ENCODE data around the gene VWA8.

The VWA8 gene

DNA sequence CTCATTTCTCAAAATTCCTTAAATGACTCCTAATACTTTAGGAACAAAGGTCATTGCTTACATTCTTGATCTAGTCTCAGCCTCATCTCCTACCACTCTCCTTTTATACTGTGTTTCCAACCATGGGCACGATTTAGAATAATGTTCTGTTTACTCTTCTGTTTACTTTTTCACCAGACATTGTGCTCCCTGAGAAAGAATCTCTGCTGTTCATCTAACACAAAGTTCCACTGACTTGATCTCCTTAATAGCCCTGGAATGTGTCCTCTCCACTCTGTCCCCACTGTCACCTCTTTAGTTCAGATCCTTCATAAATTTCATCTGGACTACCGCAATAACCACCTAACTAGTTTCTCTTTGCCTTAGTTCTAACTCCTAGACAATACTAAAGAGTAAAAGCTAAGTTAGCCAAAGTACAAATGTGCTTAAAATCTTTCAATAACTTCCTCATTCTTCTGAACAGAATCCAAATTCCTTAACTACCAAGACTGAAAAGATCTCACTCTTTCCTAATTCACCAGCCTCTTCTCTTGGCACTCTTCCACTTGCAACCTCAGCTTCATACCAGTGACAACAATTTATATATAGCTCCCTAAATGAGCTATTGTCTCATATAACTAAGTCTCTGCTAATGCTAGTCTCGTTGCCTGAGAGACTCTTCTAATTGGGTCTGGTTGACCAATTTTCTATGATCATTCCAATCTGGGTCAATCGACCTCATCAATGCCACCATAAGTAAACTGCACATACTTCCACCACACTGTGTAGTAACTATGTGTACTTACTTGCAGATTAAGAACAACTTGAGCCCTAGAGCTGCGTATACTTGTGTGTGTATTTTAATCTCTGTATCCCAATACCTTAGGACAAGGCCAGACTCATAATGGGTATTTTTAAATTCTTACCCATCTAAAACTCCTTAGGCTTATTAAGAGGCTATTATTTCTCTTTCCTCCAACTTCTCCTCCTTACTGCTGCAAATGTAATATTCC, 179.9 kb downstream of the VWA8 start:
- no peak for DNase-seq (ENCODE audit: low read depth)
- TF ChIP-seq, protein P1, sequence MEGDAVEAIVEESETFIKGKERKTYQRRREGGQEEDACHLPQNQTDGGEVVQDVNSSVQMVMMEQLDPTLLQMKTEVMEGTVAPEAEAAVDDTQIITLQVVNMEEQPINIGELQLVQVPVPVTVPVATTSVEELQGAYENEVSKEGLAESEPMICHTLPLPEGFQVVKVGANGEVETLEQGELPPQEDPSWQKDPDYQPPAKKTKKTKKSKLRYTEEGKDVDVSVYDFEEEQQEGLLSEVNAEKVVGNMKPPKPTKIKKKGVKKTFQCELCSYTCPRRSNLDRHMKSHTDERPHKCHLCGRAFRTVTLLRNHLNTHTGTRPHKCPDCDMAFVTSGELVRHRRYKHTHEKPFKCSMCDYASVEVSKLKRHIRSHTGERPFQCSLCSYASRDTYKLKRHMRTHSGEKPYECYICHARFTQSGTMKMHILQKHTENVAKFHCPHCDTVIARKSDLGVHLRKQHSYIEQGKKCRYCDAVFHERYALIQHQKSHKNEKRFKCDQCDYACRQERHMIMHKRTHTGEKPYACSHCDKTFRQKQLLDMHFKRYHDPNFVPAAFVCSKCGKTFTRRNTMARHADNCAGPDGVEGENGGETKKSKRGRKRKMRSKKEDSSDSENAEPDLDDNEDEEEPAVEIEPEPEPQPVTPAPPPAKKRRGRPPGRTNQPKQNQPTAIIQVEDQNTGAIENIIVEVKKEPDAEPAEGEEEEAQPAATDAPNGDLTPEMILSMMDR (IDR thresholded peaks at IDR 0.05; ENCODE audit: control insufficient read depth, extremely low read depth, insufficient read depth) = no peak

DNA sequence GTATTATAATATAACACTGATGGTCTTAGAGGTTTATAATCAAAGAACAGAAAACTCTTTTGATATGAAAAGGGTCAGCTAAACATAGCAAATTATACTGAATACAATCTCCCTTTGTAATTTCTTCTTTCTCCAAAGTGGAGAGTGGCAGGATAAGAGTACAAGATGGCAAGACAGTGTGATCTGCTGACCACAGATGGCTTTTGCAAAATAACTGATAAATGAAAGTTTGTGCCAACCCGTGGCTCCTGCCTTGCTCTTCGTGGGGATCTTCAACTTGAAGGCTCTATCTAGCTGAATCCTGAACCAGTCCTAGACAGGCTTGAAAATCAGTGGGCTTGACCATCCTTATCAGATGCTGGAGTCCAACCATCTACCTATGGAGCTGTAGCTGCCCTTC, 185.7 kb downstream of the VWA8 start:
- no peak for DNase-seq (ENCODE audit: low read depth)

More for the DNA sequence above, 179.9 kb downstream of the VWA8 start:
- no peak overlapping the region for H3K4me3 ChIP-seq (ENCODE audit: low read depth, low read length)

DNA sequence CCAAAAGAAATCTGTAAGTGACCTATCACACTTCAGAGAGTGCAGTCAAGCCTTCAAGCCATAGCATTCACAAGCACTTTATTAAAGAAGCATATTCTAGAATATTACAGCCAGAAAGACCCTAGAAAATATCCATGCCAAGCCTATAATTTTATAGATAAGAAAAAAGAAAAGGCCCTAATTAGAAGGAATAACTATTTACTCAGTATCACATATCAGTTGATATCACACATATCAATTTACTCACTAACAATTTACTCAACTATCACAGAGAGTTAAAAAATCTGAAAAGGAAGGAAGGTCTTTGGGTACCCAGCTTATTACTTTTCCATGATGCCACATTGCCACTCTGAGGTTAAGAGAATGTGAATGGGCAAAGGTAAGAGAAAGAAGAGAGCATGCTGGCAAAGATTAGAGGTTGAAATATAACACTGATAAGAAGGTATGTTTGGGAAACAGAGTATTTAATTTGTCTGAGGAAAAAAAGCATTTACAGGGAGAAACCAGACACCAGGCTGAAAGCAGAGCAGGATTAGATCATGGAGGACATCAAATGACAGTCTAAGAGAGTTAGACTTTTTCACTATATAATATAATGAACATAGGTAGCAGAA, 186.2 kb downstream of the VWA8 start:
- no peak for DNase-seq (ENCODE audit: low read depth)
- TF ChIP-seq, protein P1 (IDR thresholded peaks at IDR 0.05; ENCODE audit: control insufficient read depth, extremely low read depth, insufficient read depth) = no peak
- H3K4me3 ChIP-seq (ENCODE audit: low read depth, low read length) = no peak overlapping the region

More for the DNA sequence above, 185.7 kb downstream of the VWA8 start:
- no peak overlapping the region for H3K4me3 ChIP-seq (ENCODE audit: low read depth, low read length)
- TF ChIP-seq, protein P1 (IDR thresholded peaks at IDR 0.05; ENCODE audit: control insufficient read depth, extremely low read depth, insufficient read depth) = no peak

DNA sequence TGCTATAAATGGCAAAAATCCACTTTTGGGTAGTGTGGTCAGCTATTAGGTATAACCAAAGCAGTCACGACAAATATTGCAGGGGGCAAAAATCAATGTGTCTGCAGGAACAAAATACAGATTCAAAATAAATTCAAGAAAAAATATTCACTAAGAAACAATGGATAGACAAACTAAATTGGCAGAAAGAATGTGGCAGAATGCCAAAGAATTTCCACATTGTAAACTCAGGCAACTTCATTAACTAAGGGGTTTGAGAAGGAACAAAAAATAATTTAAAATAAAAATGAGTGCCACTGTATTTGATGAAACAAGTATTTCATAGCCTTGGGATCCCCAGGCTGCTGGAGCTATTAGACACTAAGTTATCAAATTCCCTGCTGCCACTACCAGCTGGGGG, 193.1 kb downstream of the VWA8 start:
- H3K4me3 ChIP-seq (ENCODE audit: low read depth, low read length) = no peak overlapping the region
- TF ChIP-seq, protein P1 (IDR thresholded peaks at IDR 0.05; ENCODE audit: control insufficient read depth, extremely low read depth, insufficient read depth) = no peak
- DNase-seq (ENCODE audit: low read depth) = no peak

DNA sequence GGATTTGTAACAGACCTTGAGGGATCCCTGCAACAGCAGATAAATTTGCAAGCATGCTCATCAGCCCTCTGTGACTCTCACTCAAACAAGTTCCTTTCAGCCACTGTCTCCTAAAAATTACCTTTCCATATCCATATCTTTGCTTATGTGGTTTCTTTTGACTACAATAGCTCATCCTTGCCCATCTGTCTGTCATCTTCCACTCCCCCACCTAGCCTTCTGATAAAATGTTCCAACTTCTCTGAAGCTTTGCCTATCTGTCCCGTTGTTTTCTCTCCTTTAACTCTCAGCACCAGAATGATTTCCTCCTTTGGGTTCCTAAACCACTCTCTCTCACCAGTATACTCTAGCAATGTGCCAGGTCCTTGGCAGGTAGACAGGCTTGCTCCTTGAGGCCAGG, 194.5 kb downstream of the VWA8 start:
- no peak for DNase-seq (ENCODE audit: low read depth)
- H3K4me3 ChIP-seq (ENCODE audit: low read depth, low read length) = no peak overlapping the region
- TF ChIP-seq, protein P1 (IDR thresholded peaks at IDR 0.05; ENCODE audit: control insufficient read depth, extremely low read depth, insufficient read depth) = no peak

DNA sequence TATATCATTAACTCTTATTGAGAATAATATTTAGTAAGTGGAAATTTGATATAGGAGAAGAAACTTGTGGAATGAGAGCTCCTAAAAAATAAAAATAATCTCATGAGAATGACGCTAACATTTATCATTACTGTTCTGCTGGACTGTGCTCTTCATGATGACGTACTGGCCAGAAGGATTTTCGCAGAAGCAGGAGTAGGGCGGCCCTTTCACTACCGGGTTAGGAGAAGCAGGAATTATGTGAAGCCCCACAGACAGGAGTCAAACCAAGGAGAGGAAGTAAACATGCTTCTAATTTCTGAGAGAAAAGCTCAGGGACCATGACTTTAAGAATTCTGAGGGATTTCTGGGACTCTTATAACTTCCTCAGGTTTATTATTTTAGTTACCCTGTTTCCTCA, 195.1 kb downstream of the VWA8 start:
- no peak overlapping the region for H3K4me3 ChIP-seq (ENCODE audit: low read depth, low read length)
- TF ChIP-seq, protein P1 (IDR thresholded peaks at IDR 0.05; ENCODE audit: control insufficient read depth, extremely low read depth, insufficient read depth) = no peak
- DNase-seq (ENCODE audit: low read depth) = no peak

Measured in LNCaP clone FGC (cell line).